GM06990 (cell line): ENCODE data around the gene ADPGK.
"Not testable (repeated sequence)": the region's sequence is repeated elsewhere in the genome, so short reads cannot be mapped to it uniquely, and the experiment has no call there.

Source experiments
- DNase-seq: peaks from one replicate; pipeline ENCODE4 v3.0.0-alpha.2; 2011; ENCODE audit not compliant: insufficient read length; ENCODE audit errors: extremely low read depth
- H3K27me3 ChIP-seq: replicated peaks from 2 replicates; pipeline ENCODE4 v1.6.0; 2011; ENCODE audit warnings: low read length; ENCODE audit not compliant: control insufficient read depth, insufficient read depth
- H3K36me3 ChIP-seq: 2 replicates; pipeline ENCODE4 v1.5.1; 2011; ENCODE audit warnings: low read length; ENCODE audit not compliant: control insufficient read depth, insufficient read depth
- H3K4me3 ChIP-seq: replicated peaks from 2 replicates; pipeline ENCODE4 v1.5.1; 2011; ENCODE audit warnings: low read depth, mild to moderate bottlenecking, control low read depth, low read length
- CTCF ChIP-seq: IDR thresholded peaks from 2 replicates; pipeline ENCODE4 v1.5.1; 2011; ENCODE audit warnings: low read length, control low read depth, mild to moderate bottlenecking, inconsistent platforms; ENCODE audit not compliant: insufficient read depth, poor library complexity, severe bottlenecking

The ADPGK gene

GRCh38 chr15:72824112-72824511 lies 40.6 kb upstream of the ADPGK start:
- no peak for TF ChIP-seq CTCF
- no peaks in the 10 kb centered on the region for H3K36me3 ChIP-seq
- H3K4me3 ChIP-seq, result no peak overlapping the region
- DNase-seq, result no peak
- peaks cover 2% of the 10 kb centered on the region; the same call in 1 of the 2 replicates for H3K27me3 ChIP-seq

- TF ChIP-seq CTCF, result no peak
- Histone ChIP-seq H3K36me3 (no peaks in the 10 kb centered on the region), H3K27me3 (peaks cover 2% of the 10 kb centered on the region), H3K4me3 (no peak overlapping the region)
- no peak for DNase-seq
These were observed 36.7 kb upstream of the ADPGK start for GRCh38 chr15:72820278-72820677.

DNA sequence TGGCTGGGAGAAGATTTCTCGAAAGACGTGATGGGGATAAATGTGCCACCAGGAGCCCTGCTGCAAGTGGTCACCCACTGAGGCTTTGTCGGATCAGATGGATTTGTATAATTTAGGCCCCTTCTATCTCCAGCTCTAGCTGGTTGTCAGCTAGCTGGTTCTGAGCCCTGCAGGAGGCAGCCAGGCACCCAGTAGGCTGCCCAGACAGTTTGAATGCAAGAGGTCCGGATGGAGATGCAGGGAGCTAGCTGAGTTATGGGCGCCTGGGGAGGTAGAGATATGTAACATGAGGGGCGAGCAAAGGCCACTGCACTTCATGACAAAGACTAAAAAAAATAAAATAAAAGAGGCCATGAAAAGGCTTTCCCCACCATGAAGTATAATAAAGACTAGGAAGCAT lies 35.1 kb upstream of the ADPGK start:
- H3K27me3 ChIP-seq, result no peaks in the 10 kb centered on the region; the same call in 1 of the 2 replicates
- TF ChIP-seq CTCF, result no peak

DNA sequence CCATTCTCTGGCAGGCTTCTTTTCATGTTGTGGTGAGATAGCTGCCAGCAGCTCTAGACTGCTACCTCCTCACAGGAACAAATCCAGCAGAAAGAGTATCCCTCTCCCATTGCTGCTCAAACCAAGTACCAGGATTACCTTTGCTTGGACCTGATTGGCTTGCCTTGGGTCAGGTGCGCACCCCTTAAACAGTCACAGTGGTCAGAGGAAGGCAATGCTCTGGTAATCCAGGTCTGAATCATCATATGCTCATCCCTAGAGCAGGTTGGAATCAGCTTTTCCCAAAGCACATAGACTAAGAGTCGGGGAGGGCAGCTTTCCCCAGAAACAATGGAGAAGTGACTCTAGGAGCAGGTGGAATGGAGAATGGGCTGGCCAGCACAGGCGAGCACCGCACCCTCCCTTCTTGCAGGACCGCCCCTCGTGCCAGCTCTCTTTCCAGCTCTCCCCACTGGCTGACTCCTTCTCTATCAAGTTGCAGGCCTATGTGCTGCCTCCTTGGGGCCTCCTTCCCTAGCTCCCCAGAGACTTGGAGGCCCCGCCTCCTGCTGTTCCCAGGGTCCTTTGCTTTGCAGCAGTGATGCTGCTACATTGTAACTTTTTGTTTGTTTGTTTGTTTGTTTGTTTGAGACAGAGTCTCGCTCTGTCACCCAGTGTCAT lies 29.9 kb upstream of the ADPGK start:
- H3K36me3 ChIP-seq, result no peaks in the 10 kb centered on the region
- peaks cover 2% of the 10 kb centered on the region for H3K27me3 ChIP-seq
- H3K4me3 ChIP-seq, result no peak overlapping the region
- no peak for TF ChIP-seq CTCF
- no peak for DNase-seq

More for the DNA sequence above, 35.1 kb upstream of the ADPGK start:
- no peaks in the 10 kb centered on the region for H3K36me3 ChIP-seq
- DNase-seq, result no peak
- H3K4me3 ChIP-seq, result no peak overlapping the region

DNA sequence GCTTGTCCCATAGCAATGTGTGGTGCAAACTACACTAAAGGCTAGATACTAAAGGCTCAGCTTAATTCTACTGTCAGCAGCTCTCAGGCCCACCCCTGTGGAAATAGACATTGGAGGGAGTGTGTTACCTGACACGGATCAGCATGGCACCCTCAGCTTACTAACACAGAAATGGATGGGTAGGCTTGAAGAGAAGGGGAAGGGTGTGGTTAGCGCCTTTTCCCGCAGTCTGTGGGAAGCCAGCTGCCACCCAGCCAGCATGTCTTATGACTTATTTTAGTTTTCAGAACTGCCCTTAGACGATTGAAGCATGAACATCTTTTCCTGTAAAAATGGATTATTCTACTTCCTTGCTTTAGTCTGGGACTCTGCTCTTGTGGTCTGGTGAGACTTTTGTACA lies 25.8 kb upstream of the ADPGK start:
- Histone ChIP-seq H3K27me3 (peaks cover 2% of the 10 kb centered on the region), H3K4me3 (no peak overlapping the region), H3K36me3 (no peaks in the 10 kb centered on the region)
- no peak for DNase-seq
- no peak for TF ChIP-seq CTCF

DNA sequence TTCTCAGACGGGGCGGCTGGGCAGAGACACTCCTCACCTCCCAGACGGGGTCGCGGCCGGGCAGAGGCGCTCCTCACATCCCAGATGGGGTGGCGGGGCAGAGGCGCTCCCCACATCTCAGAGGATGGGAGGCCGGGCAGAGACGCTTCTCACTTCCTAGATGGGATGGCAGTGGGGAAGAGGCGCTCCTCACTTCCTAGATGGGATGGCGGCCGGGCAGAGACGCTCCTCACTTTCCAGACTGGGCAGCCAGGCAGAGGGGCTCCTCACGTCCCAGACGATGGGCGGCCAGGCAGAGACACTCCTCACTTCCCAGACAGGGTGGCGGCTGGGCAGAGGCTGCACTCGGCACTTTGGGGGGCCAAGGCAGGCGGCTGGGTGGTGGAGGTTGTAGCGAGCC lies 23.8 kb upstream of the ADPGK start:
- not testable (repeated sequence) for DNase-seq, H3K27me3 ChIP-seq, H3K36me3 ChIP-seq, H3K4me3 ChIP-seq
